Bronchial epithelial cell (primary cell): ENCODE data around the gene KHK. TPM values are rescaled to one million over a fixed set of nuclear protein-coding genes. Genes with fewer than 3 reads are reported as not detected.

Source experiments
- DNase-seq: peaks from one replicate; pipeline ENCODE4 v3.0.0-alpha.2; 2010; ENCODE audit warnings: low read depth
- FAIRE-seq: peaks from 2 replicates; lab custom pipeline; 2011; peaks lifted over from hg19 to GRCh38; lab: Jason Lieb, UNC
- H3K27me3 ChIP-seq: 2 replicates; pipeline ENCODE4 v1.5.1; 2011; ENCODE audit warnings: low read length; ENCODE audit not compliant: control insufficient read depth, insufficient read depth
- H3K36me3 ChIP-seq: 2 replicates; pipeline ENCODE4 v1.5.1; 2011; ENCODE audit warnings: low read length; ENCODE audit not compliant: control insufficient read depth, insufficient read depth
- H3K4me3 ChIP-seq: 2 replicates; pipeline ENCODE4 v1.5.1; 2011; ENCODE audit warnings: mild to moderate bottlenecking, low read depth, low read length, control low read depth
- total RNA-seq: library from RNA; depleted of rRNA; stranded (reverse); fragments of >200 nt; gene quantifications from 2 replicates; pipeline ENCODE4 v1.2.1, GENCODE V29; 2014
- TF ChIP-seq, protein P1 (sequence below): IDR thresholded peaks from 2 replicates; pipeline ENCODE4 v1.5.1; 2011; ENCODE audit warnings: mild to moderate bottlenecking, moderate library complexity, low read length, control low read depth, inconsistent platforms; ENCODE audit not compliant: insufficient read depth, severe bottlenecking

KHK gene
- total RNA-seq, 1 donor from 2014 or later: 0.53 TPM

DNA sequence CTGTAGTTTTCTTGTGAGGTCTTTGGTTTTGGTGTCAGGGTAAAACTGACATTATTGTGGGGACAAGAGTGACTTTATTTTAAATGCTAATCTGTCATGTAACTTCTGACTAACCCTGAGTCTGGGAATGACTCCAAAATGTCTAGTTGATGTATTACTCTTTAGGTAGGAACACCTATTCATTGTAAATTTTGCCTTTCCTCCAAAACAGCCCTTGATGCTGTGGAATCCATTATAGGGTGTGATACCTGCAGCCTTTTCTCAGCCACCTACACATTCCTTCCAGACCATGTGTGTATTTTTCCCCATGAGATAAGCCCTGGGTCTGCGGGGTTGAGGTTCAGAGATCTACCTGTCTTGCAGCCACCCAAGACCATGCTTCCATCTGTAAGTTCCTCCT is 56.7 kb downstream of the KHK start:
- DNase-seq: no peak
- TF ChIP-seq, protein P1, sequence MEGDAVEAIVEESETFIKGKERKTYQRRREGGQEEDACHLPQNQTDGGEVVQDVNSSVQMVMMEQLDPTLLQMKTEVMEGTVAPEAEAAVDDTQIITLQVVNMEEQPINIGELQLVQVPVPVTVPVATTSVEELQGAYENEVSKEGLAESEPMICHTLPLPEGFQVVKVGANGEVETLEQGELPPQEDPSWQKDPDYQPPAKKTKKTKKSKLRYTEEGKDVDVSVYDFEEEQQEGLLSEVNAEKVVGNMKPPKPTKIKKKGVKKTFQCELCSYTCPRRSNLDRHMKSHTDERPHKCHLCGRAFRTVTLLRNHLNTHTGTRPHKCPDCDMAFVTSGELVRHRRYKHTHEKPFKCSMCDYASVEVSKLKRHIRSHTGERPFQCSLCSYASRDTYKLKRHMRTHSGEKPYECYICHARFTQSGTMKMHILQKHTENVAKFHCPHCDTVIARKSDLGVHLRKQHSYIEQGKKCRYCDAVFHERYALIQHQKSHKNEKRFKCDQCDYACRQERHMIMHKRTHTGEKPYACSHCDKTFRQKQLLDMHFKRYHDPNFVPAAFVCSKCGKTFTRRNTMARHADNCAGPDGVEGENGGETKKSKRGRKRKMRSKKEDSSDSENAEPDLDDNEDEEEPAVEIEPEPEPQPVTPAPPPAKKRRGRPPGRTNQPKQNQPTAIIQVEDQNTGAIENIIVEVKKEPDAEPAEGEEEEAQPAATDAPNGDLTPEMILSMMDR: no peak
- Histone ChIP-seq H3K36me3 (no peaks in the 10 kb centered on the region), H3K27me3 (no peaks in the 10 kb centered on the region), H3K4me3 (no peak overlapping the region)
- no peak for FAIRE-seq

DNA sequence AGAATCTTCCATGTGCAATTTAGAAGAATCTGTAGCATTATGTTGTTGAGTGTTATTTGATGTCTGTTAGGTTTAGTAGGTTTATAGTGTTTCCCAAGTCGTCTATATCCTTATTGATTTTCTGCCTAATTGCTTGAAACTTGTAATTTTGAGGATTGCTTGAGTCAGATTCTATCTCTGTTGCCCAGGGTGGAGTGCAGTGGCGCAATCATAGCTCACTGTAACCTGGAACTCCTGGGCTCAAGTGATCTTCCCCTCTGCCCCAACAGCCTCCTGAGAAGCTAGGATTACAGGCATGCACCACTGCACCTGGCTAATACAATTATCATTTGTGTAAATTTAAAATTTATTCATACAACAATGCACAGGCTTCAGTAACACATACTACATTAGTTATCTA is 59.1 kb downstream of the KHK start:
- TF ChIP-seq, protein P1: no peak
- no peak for FAIRE-seq
- DNase-seq: no peak

DNA sequence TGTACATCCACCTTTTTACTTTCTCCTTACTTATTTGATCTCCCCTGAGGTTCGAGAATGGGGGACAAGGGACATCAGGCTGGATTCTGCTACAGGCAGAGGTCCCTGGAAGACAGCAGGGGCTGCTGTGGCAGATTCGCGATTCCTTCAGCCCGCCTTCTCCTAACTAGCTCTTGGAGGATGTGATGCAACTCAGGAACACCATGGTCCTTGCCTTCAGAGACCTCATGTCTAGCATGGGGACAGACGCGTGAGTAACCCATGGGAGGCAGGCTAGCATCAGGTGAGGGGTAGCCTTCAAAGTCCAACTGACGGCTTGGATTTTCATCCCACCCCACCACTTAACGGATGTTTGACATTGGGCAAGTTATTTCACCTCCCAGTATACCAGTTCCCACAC is 61.4 kb downstream of the KHK start:
- Histone ChIP-seq H3K27me3 (no peaks in the 10 kb centered on the region), H3K4me3 (no peak overlapping the region), H3K36me3 (no peaks in the 10 kb centered on the region)
- FAIRE-seq: no peak
- TF ChIP-seq, protein P1: no peak
- DNase-seq: no peak

More for the DNA sequence above, 59.1 kb downstream of the KHK start:
- H3K36me3 ChIP-seq: no peaks in the 10 kb centered on the region
- H3K27me3 ChIP-seq: no peaks in the 10 kb centered on the region
- H3K4me3 ChIP-seq: no peak overlapping the region

DNA sequence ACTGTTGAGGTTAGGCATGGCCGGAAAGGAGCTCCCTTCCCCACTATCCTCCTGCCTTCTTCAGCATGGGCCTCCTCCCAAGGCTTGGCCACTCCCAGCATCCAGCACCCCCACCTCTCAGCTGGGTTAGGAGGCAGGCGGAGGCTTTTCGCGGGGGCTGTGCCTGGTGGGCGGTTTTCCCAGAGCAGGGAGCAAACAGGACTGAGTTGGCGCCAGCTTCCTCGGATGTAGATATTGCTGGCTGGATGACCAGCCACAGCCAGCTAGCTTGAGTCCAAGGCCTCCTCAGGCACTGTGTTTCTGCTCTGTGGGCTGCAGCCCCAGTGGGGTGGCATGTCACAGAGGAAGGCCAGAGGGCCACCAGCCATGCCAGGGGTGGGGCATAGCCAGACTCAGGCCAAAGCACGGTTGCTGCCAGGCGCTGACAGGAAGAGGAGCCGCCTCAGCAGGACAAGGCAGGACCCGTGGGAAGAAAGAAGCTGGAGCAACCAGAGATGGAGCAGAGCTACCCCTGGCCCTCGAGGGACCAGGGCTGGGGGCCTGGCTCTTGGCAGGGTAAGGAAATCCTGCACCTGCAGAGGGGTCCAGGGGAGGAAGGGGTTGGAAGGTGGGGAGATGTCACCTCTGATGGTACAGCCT is 62.3 kb downstream of the KHK start, which contains the start of gene TCF23:
TSS of gene TCF23 (plus strand) at position 204 of the 639 bp plus-strand sequence. CDS start at position 334, 130 bp downstream.
- Histone ChIP-seq H3K36me3 (no peaks in the 10 kb centered on the region), H3K27me3 (no peaks in the 10 kb centered on the region), H3K4me3 (no peak within 1 kb of the TSS)
- no peak for DNase-seq
- TF ChIP-seq, protein P1: no peak
- no peak for FAIRE-seq

DNA sequence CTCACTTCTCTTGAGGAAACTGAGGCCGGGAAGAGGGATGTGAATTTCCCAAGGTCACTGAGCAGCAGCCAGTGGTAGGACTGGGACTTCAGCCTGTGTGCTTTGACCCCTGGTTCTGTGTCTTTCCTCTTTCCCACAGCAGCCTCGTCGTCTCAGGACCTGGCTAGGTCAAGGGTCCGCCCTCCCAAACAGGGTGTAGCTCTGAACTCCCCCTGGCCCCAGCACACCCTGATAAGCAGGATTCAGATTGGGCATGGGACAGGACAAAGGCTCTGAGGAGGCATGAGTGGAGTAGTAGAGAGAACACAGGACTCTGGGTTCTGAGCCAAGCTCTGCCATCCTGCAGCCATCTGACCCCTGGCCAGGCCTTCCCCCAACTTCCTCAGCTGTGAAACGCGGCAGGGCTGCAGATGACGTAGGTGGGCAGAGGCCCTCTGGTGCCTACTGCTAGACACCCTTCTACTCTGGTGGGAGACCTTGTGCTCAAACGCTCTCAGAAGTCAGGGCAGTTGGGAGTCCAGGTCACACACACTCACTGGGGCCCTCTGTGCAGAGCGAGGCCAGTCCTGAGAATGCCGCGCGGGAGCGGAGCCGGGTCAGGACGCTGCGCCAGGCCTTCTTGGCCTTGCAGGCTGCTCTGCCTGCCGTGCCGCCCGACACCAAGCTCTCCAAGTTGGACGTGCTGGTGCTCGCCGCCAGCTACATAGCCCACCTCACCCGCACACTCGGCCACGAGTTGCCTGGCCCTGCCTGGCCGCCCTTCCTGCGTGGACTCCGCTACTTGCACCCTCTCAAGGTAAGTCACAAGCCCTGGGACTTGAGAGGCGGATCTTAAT is 63.2 kb downstream of the KHK start:
- Histone ChIP-seq H3K27me3 (no peaks in the 10 kb centered on the region), H3K36me3 (no peaks in the 10 kb centered on the region), H3K4me3 (no peak overlapping the region)
- no peak for DNase-seq
- no peak for FAIRE-seq
- TF ChIP-seq, protein P1: no peak

Other genes starting within 250 kb of the KHK start
- gene DPYSL5, start 238.6 kb upstream of the KHK start, total RNA-seq: not detected in 2 replicates
- 1.6 and 2.8 TPM in 2 replicates for gene MAPRE3, start 116.1 kb upstream of the KHK start, total RNA-seq
- gene TMEM214, start 53.8 kb upstream of the KHK start, total RNA-seq: 15.8 and 17.3 TPM in 2 replicates
- 9.2 and 16.5 TPM in 2 replicates for gene AGBL5, start 35.1 kb upstream of the KHK start, total RNA-seq
- 226 and 277 TPM in 2 replicates for gene OST4, start 15.1 kb upstream of the KHK start, total RNA-seq
- under 0.01 and 1.6 TPM in 2 replicates for gene EMILIN1, start 8.2 kb upstream of the KHK start, total RNA-seq
- 0.26 and 0.53 TPM in 2 replicates for gene CGREF1, start 32.4 kb downstream of the KHK start, total RNA-seq
- gene ABHD1, start 37.0 kb downstream of the KHK start, total RNA-seq: not detected in 2 replicates
- gene PREB, start 47.9 kb downstream of the KHK start, total RNA-seq: 46.1 and 69.3 TPM in 2 replicates
- not detected in 2 replicates for gene PRR30, start 52.6 kb downstream of the KHK start, total RNA-seq
- gene TCF23, start 62.2 kb downstream of the KHK start, total RNA-seq: under 0.01 TPM in 1 of 2 replicates, not detected in the other
- gene ATRAID, start 125.3 kb downstream of the KHK start, total RNA-seq: 184 and 257 TPM in 2 replicates
- 6.3 and 21.1 TPM in 2 replicates for gene SLC5A6, start 125.5 kb downstream of the KHK start, total RNA-seq
- gene CAD, start 130.6 kb downstream of the KHK start, total RNA-seq: 21.6 and 24.3 TPM in 2 replicates
- gene SLC30A3, start 176.3 kb downstream of the KHK start, total RNA-seq: not detected in 2 replicates
- not detected in 2 replicates for gene DNAJC5G, start 188.7 kb downstream of the KHK start, total RNA-seq
- not detected in 2 replicates for gene TRIM54, start 195.7 kb downstream of the KHK start, total RNA-seq
- 0.51 and 1.8 TPM in 2 replicates for gene UCN, start 221.7 kb downstream of the KHK start, total RNA-seq
- gene MPV17, start 236.3 kb downstream of the KHK start, total RNA-seq: 43.3 and 55.3 TPM in 2 replicates